ENCODE measurements around the gene EDDM3A.

EDDM3A gene, protein sequence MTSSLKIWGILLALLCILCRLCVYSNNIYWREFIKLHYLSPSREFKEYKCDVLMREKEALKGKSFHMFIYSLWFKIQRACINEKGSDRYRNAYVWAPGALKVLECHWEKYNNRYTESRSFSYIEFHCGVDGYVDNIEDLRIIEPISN

DNA sequence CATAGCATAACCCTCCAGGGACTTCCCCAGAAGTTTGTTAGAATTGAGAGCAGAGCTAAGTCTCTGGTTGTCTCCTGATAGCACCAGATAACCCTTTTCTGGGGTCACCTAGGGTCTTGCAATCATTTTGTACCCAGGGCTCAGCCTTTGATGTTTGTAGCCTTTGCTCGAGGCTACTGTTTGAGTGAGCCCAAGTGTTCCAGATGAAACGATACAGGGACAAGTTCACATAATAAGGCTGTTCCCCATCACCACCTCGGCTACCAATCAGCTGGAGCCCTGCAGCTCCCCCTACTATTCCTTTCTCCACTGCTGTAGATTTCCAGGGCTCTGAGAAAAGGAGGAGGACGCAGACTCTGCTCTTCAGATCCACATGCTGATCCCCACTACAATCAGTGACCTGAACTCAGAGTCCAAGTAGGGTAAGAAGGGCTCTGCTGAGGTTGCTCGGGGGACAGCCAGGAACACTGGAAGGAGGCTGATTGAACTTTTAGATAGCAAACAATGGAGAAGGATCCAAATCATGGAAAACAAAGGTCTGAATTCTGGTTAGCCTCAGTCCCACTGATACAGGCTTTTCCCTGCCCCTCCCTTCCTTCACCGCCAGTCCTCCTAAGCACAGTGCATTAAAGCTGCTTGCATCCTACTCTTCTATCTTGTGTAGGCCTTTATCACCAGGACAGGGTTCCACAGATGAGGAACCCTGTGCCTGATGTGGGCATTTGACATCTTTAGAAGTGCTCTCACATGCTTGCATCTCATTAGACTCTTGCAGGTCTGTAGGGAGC lies at the start of gene EDDM3A:
Gene EDDM3A, plus strand, starts transcription at position 317 of the 788 bp plus-strand sequence. CDS start 1,694 bp downstream, outside the sequence.
- TF ChIP-seq ZNF384 (IDR thresholded peaks at IDR 0.05) (no peak), LEF1 (IDR thresholded peaks at IDR 0.05; ENCODE audit: borderline replicate concordance) (no peak), NFRKB (IDR thresholded peaks at IDR 0.05) (no peak), ARNT (IDR thresholded peaks at IDR 0.05) (no peak), SUZ12 (IDR thresholded peaks at IDR 0.05) (no peak), FOXK2 (IDR thresholded peaks at IDR 0.05) (no peak), FOXA1 (IDR thresholded peaks at IDR 0.05) (no peak), FOXM1 (IDR thresholded peaks at IDR 0.05; ENCODE audit: borderline replicate concordance) (no peak), HDGF (IDR thresholded peaks at IDR 0.05; ENCODE audit: borderline replicate concordance) (no peak), TARDBP (IDR thresholded peaks at IDR 0.05) (no peak), ELF4 (IDR thresholded peaks at IDR 0.05) (no peak), SP1 (IDR thresholded peaks at IDR 0.05) (no peak), CTBP1 (IDR thresholded peaks at IDR 0.05; ENCODE audit: borderline replicate concordance) (no peak)
- TF ChIP-seq, protein P1, sequence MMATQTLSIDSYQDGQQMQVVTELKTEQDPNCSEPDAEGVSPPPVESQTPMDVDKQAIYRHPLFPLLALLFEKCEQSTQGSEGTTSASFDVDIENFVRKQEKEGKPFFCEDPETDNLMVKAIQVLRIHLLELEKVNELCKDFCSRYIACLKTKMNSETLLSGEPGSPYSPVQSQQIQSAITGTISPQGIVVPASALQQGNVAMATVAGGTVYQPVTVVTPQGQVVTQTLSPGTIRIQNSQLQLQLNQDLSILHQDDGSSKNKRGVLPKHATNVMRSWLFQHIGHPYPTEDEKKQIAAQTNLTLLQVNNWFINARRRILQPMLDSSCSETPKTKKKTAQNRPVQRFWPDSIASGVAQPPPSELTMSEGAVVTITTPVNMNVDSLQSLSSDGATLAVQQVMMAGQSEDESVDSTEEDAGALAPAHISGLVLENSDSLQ (IDR thresholded peaks at IDR 0.05), result no peak
- CTCF ChIA-PET, result no interaction called here
- DNase-seq (ENCODE audit: extremely low spot score), result no peak
- POLR2A ChIA-PET, result no interaction called here

DNA sequence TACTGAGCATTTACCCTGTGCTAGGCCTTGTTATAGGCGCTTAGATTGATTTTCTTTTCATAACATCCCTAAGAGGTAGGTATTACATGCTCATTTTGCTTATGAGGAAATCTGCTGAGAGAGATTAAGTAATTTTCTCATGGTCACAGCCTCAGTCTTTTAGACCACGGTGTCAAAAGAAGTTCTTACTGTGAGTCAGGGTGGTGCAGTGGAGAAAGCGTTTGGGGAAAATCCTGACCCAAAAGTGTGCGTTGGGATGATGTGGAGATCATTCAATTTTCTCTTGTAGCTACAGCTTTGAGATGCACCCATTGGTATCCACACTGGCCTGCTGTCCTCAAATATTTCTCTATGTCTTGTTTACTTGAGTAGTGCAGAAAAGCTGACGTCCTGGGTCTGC lies 48.9 kb upstream of the EDDM3A start:
- ChIA-PET POLR2A (interaction anchor here (1.1 to 1.8 kb wide), 2 partner anchors 159 to 274 kb away, joined by 3 to 7 read pairs; no protein-coding TSS in a partner anchor), CTCF (interaction anchor here (0.7 to 2.1 kb wide), 6 partner anchors 157 to 274 kb away, joined by 3 to 9 read pairs (median 4); no protein-coding TSS in a partner anchor)
- TF ChIP-seq TARDBP (IDR thresholded peaks at IDR 0.05) (no peak), BHLHE40 (IDR thresholded peaks at IDR 0.05; ENCODE audit: borderline replicate concordance) (no peak), SP1 (IDR thresholded peaks at IDR 0.05) (no peak), ZNF384 (IDR thresholded peaks at IDR 0.05) (no peak), FOXM1 (IDR thresholded peaks at IDR 0.05; ENCODE audit: borderline replicate concordance) (no peak), FOXK2 (IDR thresholded peaks at IDR 0.05) (no peak), CTBP1 (IDR thresholded peaks at IDR 0.05; ENCODE audit: borderline replicate concordance) (no peak), LEF1 (IDR thresholded peaks at IDR 0.05; ENCODE audit: borderline replicate concordance) (no peak), SUZ12 (IDR thresholded peaks at IDR 0.05) (no peak), ARNT (IDR thresholded peaks at IDR 0.05) (no peak), ELF4 (IDR thresholded peaks at IDR 0.05) (no peak)
- TF ChIP-seq, protein P1 (IDR thresholded peaks at IDR 0.05), result no peak
- DNase-seq (ENCODE audit: extremely low spot score), result no peak

DNA sequence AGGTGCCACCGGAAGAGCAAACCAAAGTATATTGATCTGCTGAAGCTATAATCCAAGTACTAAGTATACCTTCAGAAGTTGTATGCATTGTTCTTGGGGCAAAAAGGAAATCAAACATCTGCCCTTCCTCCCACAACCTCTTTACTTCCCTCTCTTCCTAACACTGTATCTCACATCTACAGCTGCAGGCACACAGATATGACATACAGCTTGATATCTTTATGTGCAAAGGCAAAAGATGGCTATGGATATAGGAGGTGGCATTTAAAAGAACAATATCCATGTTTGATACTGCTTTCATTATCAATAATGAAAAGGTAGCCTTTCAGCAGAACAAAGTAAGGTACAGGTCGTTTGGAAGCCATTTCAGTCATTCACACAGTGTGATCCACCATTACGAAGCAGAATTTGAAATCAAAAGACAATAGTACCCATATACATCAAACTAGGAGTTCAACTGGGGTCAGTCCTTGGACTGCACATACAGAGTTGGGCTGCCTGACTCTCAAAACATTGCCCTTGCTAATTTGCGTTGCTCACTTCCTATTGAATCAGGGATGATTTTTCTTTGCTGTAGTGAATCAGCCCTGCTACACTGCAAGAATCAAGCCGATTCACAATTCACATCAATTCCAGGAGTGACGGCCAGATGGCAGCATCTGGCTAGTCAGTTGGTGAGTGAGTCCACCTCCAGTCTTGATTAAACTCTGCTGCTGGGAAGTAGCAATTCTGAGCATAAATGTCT lies 48.2 kb upstream of the EDDM3A start:
- POLR2A ChIA-PET, result interaction anchor here (1.1 to 1.8 kb wide), 2 partner anchors 158 to 274 kb away, joined by 3 to 7 read pairs; no protein-coding TSS in a partner anchor
- CTCF ChIA-PET, result interaction anchor here (0.8 to 2.1 kb wide), 4 partner anchors 157 to 273 kb away, joined by 4 to 9 read pairs (median 5); no protein-coding TSS in a partner anchor
- TF ChIP-seq ELF4 (IDR thresholded peaks at IDR 0.05) (no peak), BHLHE40 (IDR thresholded peaks at IDR 0.05; ENCODE audit: borderline replicate concordance) (no peak), FOXK2 (IDR thresholded peaks at IDR 0.05) (no peak), FOXM1 (IDR thresholded peaks at IDR 0.05; ENCODE audit: borderline replicate concordance) (no peak), CTBP1 (IDR thresholded peaks at IDR 0.05; ENCODE audit: borderline replicate concordance) (no peak), SUZ12 (IDR thresholded peaks at IDR 0.05) (no peak), LEF1 (IDR thresholded peaks at IDR 0.05; ENCODE audit: borderline replicate concordance) (no peak), HDGF (IDR thresholded peaks at IDR 0.05; ENCODE audit: borderline replicate concordance) (no peak), FOXA1 (IDR thresholded peaks at IDR 0.05) (no peak), TARDBP (IDR thresholded peaks at IDR 0.05) (no peak), NFRKB (IDR thresholded peaks at IDR 0.05) (no peak), L3MBTL2 (conservative IDR thresholded peaks at IDR 0.05) (no peak), SP1 (IDR thresholded peaks at IDR 0.05) (no peak), ZNF384 (IDR thresholded peaks at IDR 0.05) (no peak), ARNT (IDR thresholded peaks at IDR 0.05) (no peak)
- TF ChIP-seq, protein P1 (IDR thresholded peaks at IDR 0.05), result no peak
- peak; percentile 69 for DNase-seq (ENCODE audit: extremely low spot score)

DNA sequence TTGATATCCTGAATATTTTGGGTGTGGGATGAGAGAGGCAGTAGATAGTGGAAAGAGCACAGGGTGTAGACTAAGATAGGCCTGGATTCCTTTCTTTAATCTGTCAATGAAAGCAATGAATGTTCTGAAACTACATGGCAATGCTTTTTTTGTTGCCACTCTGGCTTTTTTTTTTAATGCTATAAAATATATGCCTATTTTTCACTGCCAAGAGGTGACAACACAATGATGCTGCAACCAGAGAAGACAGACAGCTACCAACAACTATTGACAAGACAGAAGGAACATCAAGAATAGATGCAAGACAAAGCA lies 47.7 kb upstream of the EDDM3A start:
- DNase-seq (ENCODE audit: extremely low spot score), result no peak
- no peak for TF ChIP-seq L3MBTL2 (conservative IDR thresholded peaks at IDR 0.05)
- no peak for TF ChIP-seq TARDBP (IDR thresholded peaks at IDR 0.05)
- TF ChIP-seq, protein P1 (IDR thresholded peaks at IDR 0.05), result no peak
- no peak for TF ChIP-seq ZNF384 (IDR thresholded peaks at IDR 0.05)
- no peak for TF ChIP-seq ARNT (IDR thresholded peaks at IDR 0.05)
- no peak for TF ChIP-seq FOXA1 (IDR thresholded peaks at IDR 0.05)
- TF ChIP-seq HDGF (IDR thresholded peaks at IDR 0.05; ENCODE audit: borderline replicate concordance), result no peak
- TF ChIP-seq ELF4 (IDR thresholded peaks at IDR 0.05), result no peak
- no peak for TF ChIP-seq SUZ12 (IDR thresholded peaks at IDR 0.05)
- TF ChIP-seq SP1 (IDR thresholded peaks at IDR 0.05), result no peak
- TF ChIP-seq CTBP1 (IDR thresholded peaks at IDR 0.05; ENCODE audit: borderline replicate concordance), result no peak
- TF ChIP-seq LEF1 (IDR thresholded peaks at IDR 0.05; ENCODE audit: borderline replicate concordance), result no peak
- TF ChIP-seq FOXK2 (IDR thresholded peaks at IDR 0.05), result no peak
- TF ChIP-seq FOXM1 (IDR thresholded peaks at IDR 0.05; ENCODE audit: borderline replicate concordance), result no peak
- no peak for TF ChIP-seq BHLHE40 (IDR thresholded peaks at IDR 0.05; ENCODE audit: borderline replicate concordance)
- no peak for TF ChIP-seq NFRKB (IDR thresholded peaks at IDR 0.05)
- CTCF ChIA-PET, result interaction anchor here (0.6 to 1.0 kb wide), 3 partner anchors 98 to 273 kb away, joined by 3 to 6 read pairs (median 3); no protein-coding TSS in a partner anchor
- POLR2A ChIA-PET, result no interaction called here
